Smooth muscle cell (in vitro differentiated cells): ENCODE data around the gene DLX3. TPM values are rescaled to one million over a fixed set of nuclear protein-coding genes. Genes with fewer than 3 reads are reported as not detected.
A peak's percentile ranks its signal among the peaks of the same experiment; 100 is the strongest.

Source experiments
- DNase-seq: peaks from one replicate; lab custom pipeline; 2025; ENCODE audit not compliant: unreplicated experiment; lab: John Stamatoyannopoulos, UW
- H2AFZ ChIP-seq: fragments of 200-600 bp; sonication (generic); 2 replicates; pipeline ENCODE4 v1.6.0; 2016; ENCODE audit warnings: antibody characterized with exemption, low read depth, mild to moderate bottlenecking
- H3F3A ChIP-seq: fragments of 200-600 bp; sonication (generic); 2 replicates; pipeline ENCODE4 v1.6.0; 2017; ENCODE audit warnings: antibody characterized with exemption, low read depth
- H3K27ac ChIP-seq: fragments of 200-600 bp; sonication (generic); 2 replicates; pipeline ENCODE4 v1.5.1; 2016; ENCODE audit warnings: low read depth, mild to moderate bottlenecking
- H3K27me3 ChIP-seq: fragments of 200-600 bp; sonication (generic); 2 replicates; pipeline ENCODE4 v1.6.1; 2016; ENCODE audit warnings: low read depth, mild to moderate bottlenecking
- H3K36me3 ChIP-seq: fragments of 200-600 bp; sonication (generic); 2 replicates; pipeline ENCODE4 v1.5.1; 2016; ENCODE audit warnings: low read depth
- H3K4me1 ChIP-seq: fragments of 200-600 bp; sonication (generic); 2 replicates; pipeline ENCODE4 v1.5.1; 2016; ENCODE audit warnings: low read depth
- H3K4me2 ChIP-seq: fragments of 200-600 bp; sonication (generic); 2 replicates; pipeline ENCODE4 v1.6.0; 2016; ENCODE audit warnings: mild to moderate bottlenecking
- H3K4me3 ChIP-seq: fragments of 200-600 bp; sonication (generic); 2 replicates; pipeline ENCODE4 v1.5.1; 2016; ENCODE audit warnings: mild to moderate bottlenecking
- H3K79me2 ChIP-seq: fragments of 200-600 bp; sonication (generic); 2 replicates; pipeline ENCODE4 v1.6.0; 2016; ENCODE audit warnings: low read depth, mild to moderate bottlenecking
- H3K9ac ChIP-seq: fragments of 200-600 bp; sonication (generic); 2 replicates; pipeline ENCODE4 v1.6.0; 2016; ENCODE audit warnings: low read depth
- H3K9me3 ChIP-seq: fragments of 200-600 bp; sonication (generic); replicated peaks from 2 replicates; pipeline ENCODE4 v1.5.1; 2016; ENCODE audit warnings: low read depth
- H4K20me1 ChIP-seq: fragments of 200-600 bp; sonication (generic); 2 replicates; pipeline ENCODE4 v1.6.0; 2016; ENCODE audit warnings: low read depth
- WGBS: methylation state at CpG from one replicate; pipeline ENCODE4 v1.1.7; 2016; ENCODE audit warnings: low lambda C conversion rate; 5-methylcytosine and 5-hydroxymethylcytosine counted together
- polyA plus RNA-seq: library from polyadenylated mRNA; unstranded; fragments of >200 nt; fragmentation: Nextera tagmentation; extraction: Ambion mirVana; gene quantifications from 2 replicates; pipeline ENCODE4 v1.2.1, GENCODE V29; 2016
- total RNA-seq: library from RNA; depleted of rRNA; stranded (reverse); fragments of >200 nt; gene quantifications from 2 replicates; pipeline ENCODE4 v1.2.3, GENCODE V29; 2014
- TF ChIP-seq, protein P1 (sequence below): fragments of 200-600 bp; sonication (generic); IDR thresholded peaks from 2 replicates; pipeline ENCODE4 v1.5.1; 2017; ENCODE audit warnings: borderline replicate concordance, mild to moderate bottlenecking, antibody characterized with exemption; ENCODE audit not compliant: insufficient read depth, poor library complexity, severe bottlenecking

The DLX3 gene
- total RNA-seq (9.7 TPM in 1 of 2 replicates, not detected in the other), polyA plus RNA-seq (1.4 and 3.8 TPM in 2 replicates)

DNA sequence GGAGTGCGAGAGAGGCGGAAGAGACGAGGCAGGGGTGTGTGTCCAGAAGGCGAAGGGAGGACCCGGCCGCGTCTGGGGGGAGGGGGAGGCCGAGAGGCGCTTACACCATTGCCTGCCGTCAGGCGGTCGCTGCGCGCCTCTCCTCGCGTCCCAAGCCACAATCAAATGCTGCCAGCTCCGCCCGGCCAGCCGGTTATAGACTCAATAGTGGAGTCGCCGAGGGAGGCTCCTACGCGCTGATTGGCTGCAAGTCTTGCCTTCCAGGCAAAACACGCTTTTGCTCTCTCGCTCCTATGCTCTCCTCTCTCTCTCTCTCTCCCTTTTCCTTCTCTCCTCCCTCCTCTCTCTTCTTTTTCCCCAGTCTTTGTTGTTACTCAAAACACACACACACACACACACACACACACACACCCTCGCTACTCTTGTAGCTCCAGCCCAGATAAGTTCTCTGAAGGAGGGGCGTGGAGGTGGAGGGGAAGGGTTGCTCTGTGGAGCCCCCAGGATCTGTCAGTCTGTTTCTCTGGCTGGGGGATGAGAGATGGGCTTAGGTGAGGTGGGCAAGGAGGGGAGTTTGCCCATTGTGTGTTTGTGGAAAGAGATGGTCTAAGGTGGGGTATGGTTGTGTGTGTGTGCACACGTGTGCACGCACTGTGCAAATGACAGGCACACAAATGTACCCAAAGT lies at the start of gene DLX3:
Gene DLX3, minus strand, starts transcription at position 170 of the 684 bp plus-strand sequence. CDS start 226 bp downstream, outside the sequence.
- H3K27me3 ChIP-seq = peaks cover 64% of the 10 kb centered on the region
- no peak within 1 kb of the TSS for H3K9ac ChIP-seq
- peak; percentile 33 for DNase-seq
- TF ChIP-seq, protein P1, sequence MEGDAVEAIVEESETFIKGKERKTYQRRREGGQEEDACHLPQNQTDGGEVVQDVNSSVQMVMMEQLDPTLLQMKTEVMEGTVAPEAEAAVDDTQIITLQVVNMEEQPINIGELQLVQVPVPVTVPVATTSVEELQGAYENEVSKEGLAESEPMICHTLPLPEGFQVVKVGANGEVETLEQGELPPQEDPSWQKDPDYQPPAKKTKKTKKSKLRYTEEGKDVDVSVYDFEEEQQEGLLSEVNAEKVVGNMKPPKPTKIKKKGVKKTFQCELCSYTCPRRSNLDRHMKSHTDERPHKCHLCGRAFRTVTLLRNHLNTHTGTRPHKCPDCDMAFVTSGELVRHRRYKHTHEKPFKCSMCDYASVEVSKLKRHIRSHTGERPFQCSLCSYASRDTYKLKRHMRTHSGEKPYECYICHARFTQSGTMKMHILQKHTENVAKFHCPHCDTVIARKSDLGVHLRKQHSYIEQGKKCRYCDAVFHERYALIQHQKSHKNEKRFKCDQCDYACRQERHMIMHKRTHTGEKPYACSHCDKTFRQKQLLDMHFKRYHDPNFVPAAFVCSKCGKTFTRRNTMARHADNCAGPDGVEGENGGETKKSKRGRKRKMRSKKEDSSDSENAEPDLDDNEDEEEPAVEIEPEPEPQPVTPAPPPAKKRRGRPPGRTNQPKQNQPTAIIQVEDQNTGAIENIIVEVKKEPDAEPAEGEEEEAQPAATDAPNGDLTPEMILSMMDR = no peak
- WGBS = 5% methylated on average over 27 of the region's 29 CpGs
- no peaks in the 10 kb centered on the region for H3K9me3 ChIP-seq
- H3K4me2 ChIP-seq = peak within 1 kb of the TSS; percentile 92
- no peaks in the 10 kb centered on the region for H4K20me1 ChIP-seq
- H3K27ac ChIP-seq = no peak within 1 kb of the TSS
- H3F3A ChIP-seq = no peaks in the 10 kb centered on the region
- H3K79me2 ChIP-seq = no peaks in the 10 kb centered on the region
- H3K36me3 ChIP-seq = no peaks in the 10 kb centered on the region
- peak within 1 kb of the TSS; percentile 55 for H2AFZ ChIP-seq
- H3K4me3 ChIP-seq = peak within 1 kb of the TSS; percentile 52
- H3K4me1 ChIP-seq = peaks cover 14% of the 10 kb centered on the region

DNA sequence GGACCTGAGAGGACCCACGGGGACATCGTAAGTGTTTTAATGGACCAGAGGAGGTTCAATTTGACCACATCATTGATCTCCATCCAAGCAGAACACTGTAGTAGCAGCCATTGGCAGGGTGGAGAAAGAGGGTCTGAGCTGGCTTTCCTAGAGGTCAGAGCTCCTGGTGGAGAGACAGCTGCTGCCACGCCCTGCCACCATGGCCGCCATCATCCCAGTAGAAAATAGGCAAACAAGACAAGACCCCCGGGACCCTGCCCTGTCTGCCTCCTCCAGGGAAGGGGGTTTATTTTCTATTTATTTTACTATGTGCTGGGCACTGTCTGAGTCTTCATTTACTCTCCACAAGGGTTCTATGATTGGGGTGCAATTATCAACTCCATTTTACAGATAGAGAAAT lies 49.5 kb upstream of the DLX3 start:
- no peak for DNase-seq
- no peak overlapping the region for H3K4me3 ChIP-seq
- peaks cover 4% of the 10 kb centered on the region for H3K4me1 ChIP-seq
- 97% methylated on average over 5 of the region's 5 CpGs for WGBS
- no peak overlapping the region for H3K27ac ChIP-seq
- TF ChIP-seq, protein P1 = no peak
- no peaks in the 10 kb centered on the region for H3K79me2 ChIP-seq
- H3K27me3 ChIP-seq = no peaks in the 10 kb centered on the region
- no peaks in the 10 kb centered on the region for H4K20me1 ChIP-seq
- H3F3A ChIP-seq = no peaks in the 10 kb centered on the region
- H3K4me2 ChIP-seq = no peak overlapping the region
- no peaks in the 10 kb centered on the region for H3K36me3 ChIP-seq
- H3K9me3 ChIP-seq = no peaks in the 10 kb centered on the region
- H3K9ac ChIP-seq = no peak overlapping the region
- H2AFZ ChIP-seq = no peak overlapping the region

DNA sequence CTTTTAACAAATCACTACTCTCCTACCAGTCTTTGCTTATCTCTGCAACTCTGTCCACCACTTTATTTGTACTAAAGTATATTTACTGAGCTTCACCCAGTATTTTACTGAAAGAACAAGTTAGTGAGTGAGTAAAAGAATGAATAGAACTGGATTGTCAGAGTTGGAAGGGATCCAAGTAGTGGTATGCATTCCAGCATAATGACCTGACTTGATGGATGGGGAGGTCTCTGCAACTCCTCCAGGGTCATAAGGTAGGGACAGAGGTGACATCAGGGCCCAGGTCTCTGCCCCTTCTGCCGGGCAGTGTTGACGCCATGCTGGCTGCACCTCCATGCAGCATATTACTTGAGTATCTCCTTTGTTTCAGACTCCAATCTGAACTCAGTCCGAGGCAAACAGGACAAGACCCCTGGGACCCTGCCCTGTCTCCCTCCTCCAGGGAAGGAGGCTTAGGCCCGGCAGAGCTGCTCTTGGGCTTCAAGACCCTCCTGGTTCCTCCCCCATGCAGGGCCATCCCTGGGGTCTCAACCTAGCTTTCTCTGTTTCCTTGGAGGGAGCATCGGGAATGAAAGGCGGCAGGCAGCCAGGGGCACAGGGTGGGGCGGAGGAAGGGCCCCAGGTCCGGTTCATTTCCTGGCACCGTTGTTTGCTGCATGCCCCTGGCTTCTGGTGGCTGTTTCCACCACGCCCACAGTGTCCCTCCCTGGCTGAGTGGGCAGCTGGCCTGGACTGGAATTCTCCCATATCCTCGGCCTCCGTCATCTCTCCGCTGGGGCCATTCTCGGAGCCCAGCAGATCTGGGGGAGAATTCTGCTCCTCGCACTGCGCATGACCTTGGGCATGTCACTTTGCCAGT lies 48.5 kb upstream of the DLX3 start:
- no peak for DNase-seq
- no peak overlapping the region for H3K9ac ChIP-seq
- peaks cover 4% of the 10 kb centered on the region for H3K4me1 ChIP-seq
- TF ChIP-seq, protein P1 = no peak
- H3K9me3 ChIP-seq = no peaks in the 10 kb centered on the region
- no peak overlapping the region for H3K4me3 ChIP-seq
- no peaks in the 10 kb centered on the region for H3K79me2 ChIP-seq
- no peaks in the 10 kb centered on the region for H3K27me3 ChIP-seq
- H3K36me3 ChIP-seq = no peaks in the 10 kb centered on the region
- peak overlapping the region; percentile 15 for H3K4me2 ChIP-seq
- no peaks in the 10 kb centered on the region for H4K20me1 ChIP-seq
- 66% methylated on average over 16 of the region's 16 CpGs for WGBS
- H2AFZ ChIP-seq = no peak overlapping the region
- H3K27ac ChIP-seq = no peak overlapping the region
- H3F3A ChIP-seq = no peaks in the 10 kb centered on the region
